ENCODE results near the gene MAST3. TPM values are rescaled to one million over a fixed set of nuclear protein-coding genes. Genes with fewer than 3 reads are reported as not detected.

MAST3 gene
- 0.98 and 1.9 TPM in 2 replicates for total RNA-seq

GRCh38 chr19:18097217-18097992 is at the start of gene MAST3:
MAST3 (plus strand) TSS chr19:18097778; CDS start chr19:18097793, 15 bp downstream.

GRCh38 chr19:18086590-18087138 is 10.9 kb upstream of the MAST3 start, which contains the start of gene IL12RB1:
IL12RB1 (minus strand) TSS chr19:18086934; CDS start chr19:18086823, 111 bp downstream.

GRCh38 chr19:18152817-18153555 is 55.4 kb downstream of the MAST3 start, which contains the start of gene PIK3R2:
PIK3R2 (plus strand) TSS chr19:18153163; CDS start chr19:18155880, 2,717 bp downstream.

GRCh38 chr19:18173572-18174288 is 76.2 kb downstream of the MAST3 start, which contains the start of gene IFI30:
IFI30 (plus strand) TSS chr19:18173813; CDS start chr19:18173842, 29 bp downstream.

GRCh38 chr19:18192673-18193387 is 95.3 kb downstream of the MAST3 start, which contains the start of gene MPV17L2:
MPV17L2 (plus strand) TSS chr19:18193218; CDS start chr19:18193282, 64 bp downstream.

Other genes starting within 250 kb of the MAST3 start
- gene JAK3, start 249.8 kb upstream of the MAST3 start, total RNA-seq: 0.76 and 0.95 TPM in 2 replicates
- 1,480 and 1,575 TPM in 2 replicates for gene RPL18A, start 237.9 kb upstream of the MAST3 start, total RNA-seq
- not detected in 2 replicates for gene SLC5A5, start 225.8 kb upstream of the MAST3 start, total RNA-seq
- 20.7 and 31.9 TPM in 2 replicates for gene CCDC124, start 164.8 kb upstream of the MAST3 start, total RNA-seq
- gene KCNN1, start 130.7 kb upstream of the MAST3 start, total RNA-seq: 0.60 TPM in 1 of 2 replicates, not detected in the other
- gene ARRDC2, start 89.6 kb upstream of the MAST3 start, total RNA-seq: 98.5 and 111 TPM in 2 replicates
- gene IL12RB1, start 10.8 kb upstream of the MAST3 start, total RNA-seq: 0.26 and 0.33 TPM in 2 replicates
- 2.1 and 2.5 TPM in 2 replicates for gene PIK3R2, start 55.4 kb downstream of the MAST3 start, total RNA-seq
- gene IFI30, start 76.0 kb downstream of the MAST3 start, total RNA-seq: 4.5 and 9.5 TPM in 2 replicates
- gene MPV17L2, start 95.4 kb downstream of the MAST3 start, total RNA-seq: 4.7 and 6.3 TPM in 2 replicates
- 0.34 and 0.76 TPM in 2 replicates for gene RAB3A, start 106.3 kb downstream of the MAST3 start, total RNA-seq
- 0.09 TPM in 1 of 2 replicates, not detected in the other for gene PDE4C, start 128.7 kb downstream of the MAST3 start, total RNA-seq
- 0.09 and 0.22 TPM in 2 replicates for gene IQCN, start 176.7 kb downstream of the MAST3 start, total RNA-seq
- 58.0 and 102 TPM in 2 replicates for gene JUND, start 183.8 kb downstream of the MAST3 start, total RNA-seq
- gene LSM4, start 225.3 kb downstream of the MAST3 start, total RNA-seq: 88.9 and 94.1 TPM in 2 replicates
- gene PGPEP1, start 242.8 kb downstream of the MAST3 start, total RNA-seq: 19.6 and 21.7 TPM in 2 replicates